Liver (tissue), 3 donors: Measurements from ENCODE around the gene CCDC92B.

ENCODE experiments used
- FOXA1 ChIP-seq: IDR thresholded peaks from 2 replicates; pipeline ENCODE4 v1.6.1; 2016; ENCODE audit warnings: antibody characterized with exemption
- FOXA2 ChIP-seq: IDR thresholded peaks from 2 replicates; pipeline ENCODE4 v1.6.1; 2016; ENCODE audit warnings: antibody characterized with exemption
- GABPA ChIP-seq, 2 donors: IDR thresholded peaks in 1 of 2; conservative IDR thresholded peaks in 1 of 2; 2 replicates each; pipeline ENCODE4 v1.6.1; 2016; ENCODE audit warnings: antibody characterized with exemption in 2 of 2, mild to moderate bottlenecking in 1 of 2, moderate library complexity in 1 of 2
- HNF4A ChIP-seq, 2 donors: conservative IDR thresholded peaks; 2 replicates each; pipeline ENCODE4 v1.6.1; 2016; ENCODE audit warnings: antibody characterized with exemption in 2 of 2, mild to moderate bottlenecking in 2 of 2
- JUND ChIP-seq, 2 donors: IDR thresholded peaks; 2 replicates each; pipeline ENCODE4 v1.6.1; 2016; ENCODE audit warnings: antibody characterized with exemption in 2 of 2
- RAD21 ChIP-seq, 2 donors: IDR thresholded peaks; 2 replicates each; pipeline ENCODE4 v1.6.1; 2016; ENCODE audit warnings: antibody characterized with exemption in 2 of 2, mild to moderate bottlenecking in 2 of 2
- RXRA ChIP-seq, 2 donors: IDR thresholded peaks; 2 replicates each; pipeline ENCODE4 v1.6.1; 2017 to 2018; ENCODE audit warnings: antibody characterized with exemption in 2 of 2, mild to moderate bottlenecking in 1 of 2
- TAF1 ChIP-seq: conservative IDR thresholded peaks from 2 replicates; pipeline ENCODE4 v1.6.1; 2016; ENCODE audit warnings: antibody characterized with exemption, mild to moderate bottlenecking
- YY1 ChIP-seq: IDR thresholded peaks from 2 replicates; pipeline ENCODE4 v1.6.1; 2016; ENCODE audit warnings: antibody characterized with exemption, mild to moderate bottlenecking
- TF ChIP-seq, protein P1 (sequence below): fragments of 150-350 bp; IDR thresholded peaks from 2 replicates; pipeline ENCODE4 v1.5.1; 2017; ENCODE audit warnings: improper control_type of control experiment, low read depth, low read length; ENCODE audit not compliant: missing input control
- TF ChIP-seq, protein P2 (sequence below): IDR thresholded peaks from 2 replicates; pipeline ENCODE4 v1.6.1; 2016; ENCODE audit warnings: antibody characterized with exemption, mild to moderate bottlenecking
- TF ChIP-seq, protein P3 (sequence below): IDR thresholded peaks from 2 replicates; pipeline ENCODE4 v1.6.1; 2016; ENCODE audit warnings: antibody characterized with exemption
- TF ChIP-seq, protein P4 (sequence below): IDR thresholded peaks from 2 replicates; pipeline ENCODE4 v1.6.1; 2016; ENCODE audit warnings: antibody characterized with exemption
- donor health status: healthy.
- donor health status: healthy.

DNA sequence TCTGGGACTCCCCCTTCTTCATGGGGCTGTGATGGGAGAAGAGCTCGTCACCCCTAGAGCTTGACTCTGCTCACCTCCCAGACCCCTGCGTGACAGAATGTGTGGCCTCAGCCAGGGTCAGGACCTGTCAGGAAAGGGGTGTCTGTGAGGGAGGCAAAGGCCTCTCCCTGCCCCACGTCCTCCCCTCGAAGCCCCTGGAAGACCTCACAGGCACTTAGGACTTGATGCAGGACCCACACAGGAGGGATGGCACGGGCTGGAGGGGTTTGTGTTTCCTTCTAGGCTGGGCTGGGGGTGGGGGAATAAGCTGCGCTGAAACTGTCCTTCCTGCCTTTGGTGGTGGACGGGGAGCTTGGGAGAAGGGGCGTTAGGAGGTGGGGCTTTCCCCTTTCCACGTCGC lies 26.8 kb downstream of the CCDC92B start:
- TF ChIP-seq RAD21 (IDR thresholded peaks at IDR 0.05) (no peak), GABPA (IDR thresholded peaks at IDR 0.05 in 1 of 2, conservative IDR thresholded peaks at IDR 0.05 in 1 of 2) (no peak), RXRA (IDR thresholded peaks at IDR 0.05) (no peak), HNF4A (conservative IDR thresholded peaks at IDR 0.05) (no peak), TAF1 (no peak), FOXA2 (no peak), YY1 (no peak), FOXA1 (no peak), JUND (IDR thresholded peaks at IDR 0.05) (no peak)
- TF ChIP-seq, protein P1, sequence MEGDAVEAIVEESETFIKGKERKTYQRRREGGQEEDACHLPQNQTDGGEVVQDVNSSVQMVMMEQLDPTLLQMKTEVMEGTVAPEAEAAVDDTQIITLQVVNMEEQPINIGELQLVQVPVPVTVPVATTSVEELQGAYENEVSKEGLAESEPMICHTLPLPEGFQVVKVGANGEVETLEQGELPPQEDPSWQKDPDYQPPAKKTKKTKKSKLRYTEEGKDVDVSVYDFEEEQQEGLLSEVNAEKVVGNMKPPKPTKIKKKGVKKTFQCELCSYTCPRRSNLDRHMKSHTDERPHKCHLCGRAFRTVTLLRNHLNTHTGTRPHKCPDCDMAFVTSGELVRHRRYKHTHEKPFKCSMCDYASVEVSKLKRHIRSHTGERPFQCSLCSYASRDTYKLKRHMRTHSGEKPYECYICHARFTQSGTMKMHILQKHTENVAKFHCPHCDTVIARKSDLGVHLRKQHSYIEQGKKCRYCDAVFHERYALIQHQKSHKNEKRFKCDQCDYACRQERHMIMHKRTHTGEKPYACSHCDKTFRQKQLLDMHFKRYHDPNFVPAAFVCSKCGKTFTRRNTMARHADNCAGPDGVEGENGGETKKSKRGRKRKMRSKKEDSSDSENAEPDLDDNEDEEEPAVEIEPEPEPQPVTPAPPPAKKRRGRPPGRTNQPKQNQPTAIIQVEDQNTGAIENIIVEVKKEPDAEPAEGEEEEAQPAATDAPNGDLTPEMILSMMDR, result no peak
- TF ChIP-seq, protein P2, sequence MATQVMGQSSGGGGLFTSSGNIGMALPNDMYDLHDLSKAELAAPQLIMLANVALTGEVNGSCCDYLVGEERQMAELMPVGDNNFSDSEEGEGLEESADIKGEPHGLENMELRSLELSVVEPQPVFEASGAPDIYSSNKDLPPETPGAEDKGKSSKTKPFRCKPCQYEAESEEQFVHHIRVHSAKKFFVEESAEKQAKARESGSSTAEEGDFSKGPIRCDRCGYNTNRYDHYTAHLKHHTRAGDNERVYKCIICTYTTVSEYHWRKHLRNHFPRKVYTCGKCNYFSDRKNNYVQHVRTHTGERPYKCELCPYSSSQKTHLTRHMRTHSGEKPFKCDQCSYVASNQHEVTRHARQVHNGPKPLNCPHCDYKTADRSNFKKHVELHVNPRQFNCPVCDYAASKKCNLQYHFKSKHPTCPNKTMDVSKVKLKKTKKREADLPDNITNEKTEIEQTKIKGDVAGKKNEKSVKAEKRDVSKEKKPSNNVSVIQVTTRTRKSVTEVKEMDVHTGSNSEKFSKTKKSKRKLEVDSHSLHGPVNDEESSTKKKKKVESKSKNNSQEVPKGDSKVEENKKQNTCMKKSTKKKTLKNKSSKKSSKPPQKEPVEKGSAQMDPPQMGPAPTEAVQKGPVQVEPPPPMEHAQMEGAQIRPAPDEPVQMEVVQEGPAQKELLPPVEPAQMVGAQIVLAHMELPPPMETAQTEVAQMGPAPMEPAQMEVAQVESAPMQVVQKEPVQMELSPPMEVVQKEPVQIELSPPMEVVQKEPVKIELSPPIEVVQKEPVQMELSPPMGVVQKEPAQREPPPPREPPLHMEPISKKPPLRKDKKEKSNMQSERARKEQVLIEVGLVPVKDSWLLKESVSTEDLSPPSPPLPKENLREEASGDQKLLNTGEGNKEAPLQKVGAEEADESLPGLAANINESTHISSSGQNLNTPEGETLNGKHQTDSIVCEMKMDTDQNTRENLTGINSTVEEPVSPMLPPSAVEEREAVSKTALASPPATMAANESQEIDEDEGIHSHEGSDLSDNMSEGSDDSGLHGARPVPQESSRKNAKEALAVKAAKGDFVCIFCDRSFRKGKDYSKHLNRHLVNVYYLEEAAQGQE, result no peak
- TF ChIP-seq, protein P3, sequence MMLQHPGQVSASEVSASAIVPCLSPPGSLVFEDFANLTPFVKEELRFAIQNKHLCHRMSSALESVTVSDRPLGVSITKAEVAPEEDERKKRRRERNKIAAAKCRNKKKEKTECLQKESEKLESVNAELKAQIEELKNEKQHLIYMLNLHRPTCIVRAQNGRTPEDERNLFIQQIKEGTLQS, result no peak
- TF ChIP-seq, protein P4, sequence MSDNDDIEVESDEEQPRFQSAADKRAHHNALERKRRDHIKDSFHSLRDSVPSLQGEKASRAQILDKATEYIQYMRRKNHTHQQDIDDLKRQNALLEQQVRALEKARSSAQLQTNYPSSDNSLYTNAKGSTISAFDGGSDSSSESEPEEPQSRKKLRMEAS, result no peak
